ENCODE data around the gene ELOVL6. TPM values are rescaled to one million over a fixed set of nuclear protein-coding genes. Genes with fewer than 3 reads are reported as not detected.

Gene ELOVL6
- total RNA-seq, 2 experiments from 2014 or later, result 7.2 to 7.9 TPM

- intact Hi-C loops (cut with micrococcal nuclease), result loop anchor here (5.0 to 10.0 kb wide), 3 partner anchors 190 to 1278 kb away; partner anchors contain the start of gene ELOVL6
Measured at GRCh38 chr4:110007217-110007616, 191.2 kb downstream of the ELOVL6 start.

GRCh38 chr4:110005461-110006056, 192.9 kb downstream of the ELOVL6 start:
- CTCF ChIA-PET, result interaction anchor here (0.6 to 15.6 kb wide), 15 partner anchors 12 to 529 kb away, joined by 3 to 371 read pairs (median 3); partner anchors contain the start of gene ENPEP
- Mint-ChIP-seq H3K27ac (no peak overlapping the region), H3K4me1 (ENCODE audit: low read depth) (peaks cover 8% of the 10 kb centered on the region), H3K9me3 (no peaks in the 10 kb centered on the region), H3K36me3 (ENCODE audit: low read depth) (no peaks in the 10 kb centered on the region), H3K27me3 (ENCODE audit: low read depth) (peaks cover 3% of the 10 kb centered on the region), H3K4me3 (no peak overlapping the region)
- intact Hi-C loops (cut with micrococcal nuclease), result loop anchor here (1.0 to 10.0 kb wide), 8 partner anchors 45 to 1279 kb away; partner anchors contain the start of gene ELOVL6
- DNase-seq, result no peak

More at GRCh38 chr4:110007217-110007616, 191.2 kb downstream of the ELOVL6 start:
- CTCF ChIA-PET, result interaction anchor here (1.0 to 15.6 kb wide), 5 partner anchors 10 to 507 kb away, joined by 3 to 371 read pairs (median 7); no protein-coding TSS in a partner anchor
- Mint-ChIP-seq H3K9me3 (no peaks in the 10 kb centered on the region), H3K4me1 (ENCODE audit: low read depth) (peaks cover 8% of the 10 kb centered on the region), H3K36me3 (ENCODE audit: low read depth) (no peaks in the 10 kb centered on the region), H3K27ac (no peak overlapping the region), H3K4me3 (no peak overlapping the region), H3K27me3 (ENCODE audit: low read depth) (peaks cover 5% of the 10 kb centered on the region)
- no peak for DNase-seq

- CTCF ChIA-PET, result interaction anchor here (0.6 to 15.6 kb wide), 8 partner anchors 21 to 510 kb away, joined by 3 to 371 read pairs (median 3); no protein-coding TSS in a partner anchor
- Mint-ChIP-seq H3K9me3 (no peaks in the 10 kb centered on the region), H3K27me3 (ENCODE audit: low read depth) (peaks cover 3% of the 10 kb centered on the region), H3K36me3 (ENCODE audit: low read depth) (no peaks in the 10 kb centered on the region), H3K27ac (no peak overlapping the region), H3K4me1 (ENCODE audit: low read depth) (peaks cover 8% of the 10 kb centered on the region), H3K4me3 (no peak overlapping the region)
- intact Hi-C loops (cut with micrococcal nuclease), result loop anchor here (2.0 to 10.0 kb wide), 3 partner anchors 46 to 1280 kb away; no protein-coding TSS in a partner anchor
- no peak for DNase-seq
Measured at GRCh38 chr4:110004556-110004955, 193.9 kb downstream of the ELOVL6 start.

- CTCF ChIA-PET, result interaction anchor here (1.1 to 15.6 kb wide), 2 partner anchors 38 to 511 kb away, joined by 3 to 371 read pairs; no protein-coding TSS in a partner anchor
- intact Hi-C loops (cut with micrococcal nuclease), result loop anchor here (2.0 to 10.0 kb wide), 3 partner anchors 47 to 1281 kb away; no protein-coding TSS in a partner anchor
- Mint-ChIP-seq H3K9me3 (no peaks in the 10 kb centered on the region), H3K4me1 (ENCODE audit: low read depth) (peaks cover 8% of the 10 kb centered on the region), H3K27ac (no peak overlapping the region), H3K4me3 (no peak overlapping the region), H3K36me3 (ENCODE audit: low read depth) (no peaks in the 10 kb centered on the region), H3K27me3 (ENCODE audit: low read depth) (peaks cover 3% of the 10 kb centered on the region)
- DNase-seq, result no peak
Measured at GRCh38 chr4:110003401-110004187, 194.8 kb downstream of the ELOVL6 start.

DNA sequence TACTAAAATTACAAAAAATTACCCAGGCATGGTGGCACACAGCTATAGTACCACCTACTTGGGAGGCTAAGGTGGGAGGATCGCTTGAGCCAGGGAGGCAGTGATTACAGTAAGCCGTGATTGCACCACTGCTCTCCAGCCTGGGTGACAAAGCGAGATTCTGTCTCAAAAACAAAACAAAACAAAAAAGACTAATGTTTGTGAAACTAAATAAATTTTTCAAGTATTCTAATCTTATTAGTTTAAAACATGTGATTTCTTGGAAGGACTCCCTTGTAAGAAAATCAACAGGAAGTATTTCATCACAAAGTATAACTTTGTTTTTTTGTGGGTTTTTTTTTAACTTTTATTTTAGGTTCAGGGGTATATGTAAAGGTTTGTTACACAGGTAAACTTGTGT, 196.1 kb downstream of the ELOVL6 start:
- no peaks in the 10 kb centered on the region for H3K9me3 Mint-ChIP-seq
- CTCF ChIA-PET, result interaction anchor here (1.1 to 15.6 kb wide), 3 partner anchors 21 to 512 kb away, joined by 3 to 371 read pairs (median 5); no protein-coding TSS in a partner anchor
- H3K4me3 Mint-ChIP-seq, result no peak overlapping the region
- H3K27me3 Mint-ChIP-seq (ENCODE audit: low read depth), result peaks cover 3% of the 10 kb centered on the region
- no peak for DNase-seq
- no peaks in the 10 kb centered on the region for H3K36me3 Mint-ChIP-seq (ENCODE audit: low read depth)
- peaks cover 3% of the 10 kb centered on the region for H3K4me1 Mint-ChIP-seq (ENCODE audit: low read depth)
- H3K27ac Mint-ChIP-seq, result no peak overlapping the region
- intact Hi-C loops (cut with micrococcal nuclease), result loop anchor here (10.0 kb wide), 1 partner anchor 1282 kb away; no protein-coding TSS in a partner anchor

GRCh38 chr4:109999585-109999912, 198.9 kb downstream of the ELOVL6 start:
- Mint-ChIP-seq H3K27me3 (ENCODE audit: low read depth) (peaks cover 11% of the 10 kb centered on the region), H3K4me3 (no peak overlapping the region), H3K36me3 (ENCODE audit: low read depth) (no peaks in the 10 kb centered on the region), H3K9me3 (no peaks in the 10 kb centered on the region), H3K4me1 (ENCODE audit: low read depth) (peaks cover 3% of the 10 kb centered on the region), H3K27ac (no peak overlapping the region)
- CTCF ChIA-PET, result interaction anchor here (0.5 to 15.6 kb wide), 6 partner anchors 8 to 515 kb away, joined by 3 to 371 read pairs (median 3); no protein-coding TSS in a partner anchor
- no peak for DNase-seq
- intact Hi-C loops (cut with micrococcal nuclease), result loop anchor here (5.0 kb wide), 1 partner anchor 577 kb away; no protein-coding TSS in a partner anchor

DNA sequence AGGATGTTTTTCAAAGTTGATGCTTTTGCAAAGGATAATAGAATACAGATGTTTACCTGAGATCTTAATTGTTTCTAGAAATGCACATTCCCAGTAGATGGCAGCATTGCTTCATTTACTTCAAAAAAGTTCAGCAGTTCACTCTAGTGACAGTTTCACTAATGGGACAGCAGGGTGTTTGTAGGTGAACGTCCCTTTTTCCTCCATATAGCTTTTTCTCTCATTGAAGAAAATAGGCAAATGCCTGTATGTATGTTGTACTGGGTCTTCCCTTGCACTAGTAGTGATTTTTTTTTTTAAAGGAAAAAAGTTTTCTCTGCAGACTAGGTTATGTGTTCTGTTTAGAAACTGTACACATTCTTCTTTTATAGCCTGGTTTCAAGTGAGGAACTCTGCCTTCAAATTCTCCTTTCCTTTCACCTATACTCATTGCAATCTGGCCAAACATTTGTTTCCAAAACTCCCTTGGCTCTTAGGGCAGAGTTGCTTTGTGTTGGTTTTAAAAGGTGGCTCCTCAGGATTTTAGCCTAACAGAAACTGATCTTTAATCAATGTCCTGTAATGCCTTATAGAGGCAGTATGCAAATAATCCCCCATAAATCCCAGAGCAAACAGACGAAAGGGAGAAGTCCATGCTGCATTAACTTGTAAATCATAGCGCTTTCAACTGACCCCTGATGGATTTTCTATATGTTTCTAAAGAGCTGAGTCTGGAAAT, 199.4 kb downstream of the ELOVL6 start:
- intact Hi-C loops (cut with micrococcal nuclease), result loop anchor here (1.0 to 5.0 kb wide), 2 partner anchors 517 to 577 kb away; no protein-coding TSS in a partner anchor
- Mint-ChIP-seq H3K27ac (no peak overlapping the region), H3K27me3 (ENCODE audit: low read depth) (peaks cover 10% of the 10 kb centered on the region), H3K9me3 (no peaks in the 10 kb centered on the region), H3K36me3 (ENCODE audit: low read depth) (no peaks in the 10 kb centered on the region), H3K4me3 (no peak overlapping the region), H3K4me1 (ENCODE audit: low read depth) (peaks cover 8% of the 10 kb centered on the region)
- DNase-seq, result peak; percentile 17
- CTCF ChIA-PET, result interaction anchor here (0.6 to 15.6 kb wide), 13 partner anchors 9 to 1046 kb away, joined by 3 to 371 read pairs (median 3); no protein-coding TSS in a partner anchor

DNA sequence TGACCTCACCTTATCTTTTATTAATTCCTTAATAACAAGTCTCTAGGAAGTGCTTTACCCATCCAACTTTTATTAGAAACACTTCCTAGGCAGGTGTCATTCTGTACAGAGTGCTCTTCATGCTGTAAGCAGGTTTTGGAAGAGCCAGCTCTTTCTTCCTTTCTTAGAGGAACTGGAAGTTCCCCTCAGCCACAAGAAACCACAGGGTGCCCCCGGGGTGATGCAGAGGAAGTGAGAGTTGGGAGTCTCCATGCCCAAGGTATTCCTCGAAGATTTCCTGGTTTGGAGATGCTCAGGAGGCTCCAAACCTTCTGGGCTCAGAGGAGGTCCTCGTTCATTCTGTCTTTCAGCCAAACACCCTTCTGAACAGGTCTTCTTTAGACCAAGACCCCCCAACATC, 201.9 kb downstream of the ELOVL6 start:
- intact Hi-C loops (cut with micrococcal nuclease), result loop anchor here (5.0 kb wide), 1 partner anchor 574 kb away; no protein-coding TSS in a partner anchor
- no peak for DNase-seq
- Mint-ChIP-seq H3K4me3 (no peak overlapping the region), H3K27me3 (ENCODE audit: low read depth) (peaks cover 12% of the 10 kb centered on the region), H3K9me3 (no peaks in the 10 kb centered on the region), H3K27ac (no peak overlapping the region), H3K36me3 (ENCODE audit: low read depth) (no peaks in the 10 kb centered on the region), H3K4me1 (ENCODE audit: low read depth) (peaks cover 8% of the 10 kb centered on the region)
- CTCF ChIA-PET, result interaction anchor here (0.6 to 15.6 kb wide), 3 partner anchors 259 to 572 kb away, joined by 3 to 371 read pairs (median 6); no protein-coding TSS in a partner anchor

All from activated naive CD4-positive, alpha-beta T cell treated with anti-CD3 and anti-CD28 coated beads for 36 hours (primary cell).